ENCODE results near the gene FOXI1.
A peak's percentile ranks its signal among the peaks of the same experiment; 100 is the strongest.

Gene FOXI1

DNA sequence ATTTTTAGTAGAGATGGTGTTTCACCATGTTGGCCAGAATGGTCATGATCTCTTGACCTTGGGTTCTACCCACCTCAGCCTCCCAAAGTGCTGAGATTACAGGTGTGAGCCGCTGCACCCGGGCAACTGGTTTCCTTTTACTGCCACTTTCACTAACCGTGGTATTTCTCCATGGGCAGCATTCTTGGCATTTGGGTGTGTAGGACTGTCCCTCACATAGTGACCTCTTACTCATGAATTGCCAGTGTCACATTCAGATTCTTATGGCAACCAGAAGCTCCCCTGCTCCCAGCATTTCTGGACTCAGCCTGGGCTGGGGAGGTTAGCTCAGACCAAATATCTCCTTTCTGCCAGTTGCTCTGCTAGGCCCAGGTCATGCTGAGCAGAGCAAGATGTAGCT lies 50.1 kb downstream of the FOXI1 start:
- no peak overlapping the region for H3K4me3 ChIP-seq (ENCODE audit: severe bottlenecking)
- ATAC-seq (ENCODE audit: low read depth) (no peak), DNase-seq (ENCODE audit: low spot score) (no peak)
- H3K27me3 ChIP-seq (ENCODE audit: insufficient read depth, poor library complexity, severe bottlenecking): no peaks in the 10 kb centered on the region
- TF ChIP-seq CTCF (IDR thresholded peaks at IDR 0.05; ENCODE audit: poor library complexity, severe bottlenecking): no peak
- peaks cover 11% of the 10 kb centered on the region for H3K4me1 ChIP-seq (ENCODE audit: insufficient read depth, poor library complexity, severe bottlenecking)
- no peaks in the 10 kb centered on the region for H3K9me3 ChIP-seq (ENCODE audit: severe bottlenecking)
- no peak overlapping the region for H3K27ac ChIP-seq (ENCODE audit: poor library complexity, severe bottlenecking)
- H3K36me3 ChIP-seq (ENCODE audit: low read depth): no peaks in the 10 kb centered on the region

- DNase-seq (ENCODE audit: low spot score) (no peak), ATAC-seq (ENCODE audit: low read depth) (peak; percentile 85)
- Histone ChIP-seq H3K27ac (ENCODE audit: poor library complexity, severe bottlenecking) (no peak overlapping the region), H3K4me3 (ENCODE audit: severe bottlenecking) (no peak overlapping the region), H3K27me3 (ENCODE audit: insufficient read depth, poor library complexity, severe bottlenecking) (no peaks in the 10 kb centered on the region), H3K4me1 (ENCODE audit: insufficient read depth, poor library complexity, severe bottlenecking) (no peaks in the 10 kb centered on the region), H3K36me3 (ENCODE audit: low read depth) (no peaks in the 10 kb centered on the region), H3K9me3 (ENCODE audit: severe bottlenecking) (no peaks in the 10 kb centered on the region)
- TF ChIP-seq CTCF (IDR thresholded peaks at IDR 0.05; ENCODE audit: poor library complexity, severe bottlenecking): no peak
Observed at GRCh38 chr5:170159101-170159698, 53.5 kb downstream of the FOXI1 start.

Data from RWPE2 (cell line).